Measurements from ENCODE around the gene BLVRB. TPM values are rescaled to one million over a fixed set of nuclear protein-coding genes. Genes with fewer than 3 reads are reported as not detected.

The BLVRB gene
- polyA plus RNA-seq, 2 of the 4 experiments (the other 2 are of a cell fraction) = 202 to 280 TPM

GRCh38 chr19:40444000-40444824 is 21.3 kb downstream of the BLVRB start, which contains the start of gene SERTAD3 (continued):
- TF ChIP-seq, protein P1, sequence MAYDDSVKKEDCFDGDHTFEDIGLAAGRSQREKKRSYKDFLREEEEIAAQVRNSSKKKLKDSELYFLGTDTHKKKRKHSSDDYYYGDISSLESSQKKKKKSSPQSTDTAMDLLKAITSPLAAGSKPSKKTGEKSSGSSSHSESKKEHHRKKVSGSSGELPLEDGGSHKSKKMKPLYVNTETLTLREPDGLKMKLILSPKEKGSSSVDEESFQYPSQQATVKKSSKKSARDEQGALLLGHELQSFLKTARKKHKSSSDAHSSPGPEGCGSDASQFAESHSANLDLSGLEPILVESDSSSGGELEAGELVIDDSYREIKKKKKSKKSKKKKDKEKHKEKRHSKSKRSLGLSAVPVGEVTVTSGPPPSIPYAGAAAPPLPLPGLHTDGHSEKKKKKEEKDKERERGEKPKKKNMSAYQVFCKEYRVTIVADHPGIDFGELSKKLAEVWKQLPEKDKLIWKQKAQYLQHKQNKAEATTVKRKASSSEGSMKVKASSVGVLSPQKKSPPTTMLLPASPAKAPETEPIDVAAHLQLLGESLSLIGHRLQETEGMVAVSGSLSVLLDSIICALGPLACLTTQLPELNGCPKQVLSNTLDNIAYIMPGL (CRISPR knock-in tag; IDR thresholded peaks at IDR 0.05; ENCODE audit: borderline replicate concordance) = no peak
- TF ChIP-seq NPAS2 (CRISPR knock-in tag; IDR thresholded peaks at IDR 0.05; ENCODE audit: borderline replicate concordance) (no peak), USF2 (IDR thresholded peaks at IDR 0.05) (no peak), TFCP2L1 (CRISPR knock-in tag; IDR thresholded peaks at IDR 0.05) (no peak), NFE2L2 (conservative IDR thresholded peaks at IDR 0.05; ENCODE audit: low read length) (no peak), SMC3 (IDR thresholded peaks at IDR 0.05) (no peak), MAFK (IDR thresholded peaks at IDR 0.05; ENCODE audit: partially characterized antibody) (no peak)
- TF ChIP-seq, protein P2, sequence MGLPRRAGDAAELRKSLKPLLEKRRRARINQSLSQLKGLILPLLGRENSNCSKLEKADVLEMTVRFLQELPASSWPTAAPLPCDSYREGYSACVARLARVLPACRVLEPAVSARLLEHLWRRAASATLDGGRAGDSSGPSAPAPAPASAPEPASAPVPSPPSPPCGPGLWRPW (IDR thresholded peaks at IDR 0.05) = no peak

DNA sequence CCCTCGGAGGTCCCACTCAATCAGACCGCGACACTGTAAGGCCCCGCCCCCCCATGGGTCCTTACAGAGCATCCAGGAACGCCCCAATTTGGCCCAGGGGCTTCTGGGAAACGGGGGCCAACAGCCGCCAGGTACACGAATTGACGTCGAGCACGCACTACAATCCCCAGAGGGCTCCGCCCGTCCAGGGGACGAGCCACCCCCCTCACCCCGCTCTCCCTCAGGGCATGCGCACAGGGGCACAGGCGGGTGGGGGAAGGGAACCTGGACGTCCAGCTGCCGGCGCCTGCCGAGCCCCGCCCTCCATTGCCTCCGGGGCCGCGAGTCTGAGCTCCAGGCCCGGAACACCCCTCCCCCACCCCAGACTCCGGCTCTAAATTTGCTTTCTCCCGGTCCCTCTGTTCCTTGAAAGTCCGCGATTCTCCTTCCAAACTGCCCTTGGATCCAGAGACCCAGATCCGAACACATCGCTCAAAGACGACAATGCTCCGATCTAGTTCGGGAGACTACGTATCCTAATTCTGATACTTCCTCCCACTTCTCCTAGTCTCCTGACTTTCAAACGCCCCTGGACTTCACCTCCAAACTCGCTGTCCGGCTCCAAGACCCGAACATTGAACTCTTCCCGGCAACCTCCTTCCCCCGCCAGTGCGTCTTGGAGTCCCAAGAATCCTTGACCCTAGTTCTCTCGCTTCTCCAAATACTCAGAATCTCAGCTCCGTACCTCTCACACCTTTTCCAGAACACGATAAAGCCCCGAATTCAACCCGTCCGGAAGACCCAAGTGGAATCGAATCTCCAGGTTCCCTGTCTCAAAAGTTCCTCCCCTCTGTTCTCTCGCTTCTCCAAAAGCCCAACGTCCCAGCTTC is 22.2 kb downstream of the BLVRB start:
- Histone ChIP-seq H3K4me3 (peak overlapping the region; percentile 80), H3K4me2 (peak overlapping the region; percentile 95), H3K27ac (peak overlapping the region; percentile 88 to 97), H3K4me1 (peaks cover 23% of the 10 kb centered on the region), H3K9me3 (no peaks in the 10 kb centered on the region)
- CTCF ChIA-PET = interaction anchor here (0.6 to 46.6 kb wide), 11 partner anchors 11 to 192 kb away, joined by 3 to 950 read pairs (median 6); partner anchors contain the start of genes BLVRB, PRX, SERTAD1 and SPTBN4
- under 1% methylated on average over 52 of the region's 52 CpGs for WGBS (ENCODE audit: missing lambda C conversion rate)
- DNase-seq (ENCODE audit: low read depth in 1 of 2, low spot score in 1 of 2) (peak; percentile 100), ATAC-seq (peak; percentile 70 to 84), FAIRE-seq (peak; percentile 99)
- POLR2A ChIA-PET = interaction anchor here (0.5 to 8.8 kb wide), 23 partner anchors 8 to 820 kb away, joined by 3 to 208 read pairs (median 6); partner anchors contain the start of genes BLVRB, C19orf47, PLD3 and PSMC4
- TF ChIP-seq NPAS2 (CRISPR knock-in tag; IDR thresholded peaks at IDR 0.05; ENCODE audit: borderline replicate concordance) (no peak), HOXA7 (CRISPR knock-in tag; IDR thresholded peaks at IDR 0.05) (peak; percentile 85), CBX8 (IDR thresholded peaks at IDR 0.05) (no peak), NFE2L2 (conservative IDR thresholded peaks at IDR 0.05; ENCODE audit: low read length) (no peak), HEYL (CRISPR knock-in tag; IDR thresholded peaks at IDR 0.05) (no peak), CHD4 (IDR thresholded peaks at IDR 0.05; ENCODE audit: borderline replicate concordance) (no peak), PBX3 (IDR thresholded peaks at IDR 0.05) (peak; percentile 87), RFX5 (IDR thresholded peaks at IDR 0.05) (no peak; the same call in 1 of the 2 replicates), EHMT2 (IDR thresholded peaks at IDR 0.05; ENCODE audit: low read depth) (no peak), TFCP2L1 (CRISPR knock-in tag; IDR thresholded peaks at IDR 0.05) (peak; percentile 95), KDM5A (IDR thresholded peaks at IDR 0.05) (no peak), RAD21 (conservative IDR thresholded peaks at IDR 0.05 in 1 of 2, IDR thresholded peaks at IDR 0.05 in 1 of 2) (0 out of 5 replicates have a peak, but pooled peaks of 1 of the 2 experiments have one; percentile 46), BHLHE40 (IDR thresholded peaks at IDR 0.05; ENCODE audit: low read depth, low read length) (0 out of 2 replicates have a peak, but pooled peaks have one; percentile 62), ZSCAN20 (CRISPR knock-in tag; IDR thresholded peaks at IDR 0.05) (no peak), SMC3 (IDR thresholded peaks at IDR 0.05) (peak; percentile 52), JUN (IDR thresholded peaks at IDR 0.05) (peak; percentile 84 to 85), ESRRA (IDR thresholded peaks at IDR 0.05; ENCODE audit: borderline replicate concordance, low read length) (no peak; the same call in 1 of the 2 replicates)
- TF ChIP-seq, protein P3, sequence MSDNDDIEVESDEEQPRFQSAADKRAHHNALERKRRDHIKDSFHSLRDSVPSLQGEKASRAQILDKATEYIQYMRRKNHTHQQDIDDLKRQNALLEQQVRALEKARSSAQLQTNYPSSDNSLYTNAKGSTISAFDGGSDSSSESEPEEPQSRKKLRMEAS (IDR thresholded peaks at IDR 0.05) = peak; percentile 92
- TF ChIP-seq, protein P4, sequence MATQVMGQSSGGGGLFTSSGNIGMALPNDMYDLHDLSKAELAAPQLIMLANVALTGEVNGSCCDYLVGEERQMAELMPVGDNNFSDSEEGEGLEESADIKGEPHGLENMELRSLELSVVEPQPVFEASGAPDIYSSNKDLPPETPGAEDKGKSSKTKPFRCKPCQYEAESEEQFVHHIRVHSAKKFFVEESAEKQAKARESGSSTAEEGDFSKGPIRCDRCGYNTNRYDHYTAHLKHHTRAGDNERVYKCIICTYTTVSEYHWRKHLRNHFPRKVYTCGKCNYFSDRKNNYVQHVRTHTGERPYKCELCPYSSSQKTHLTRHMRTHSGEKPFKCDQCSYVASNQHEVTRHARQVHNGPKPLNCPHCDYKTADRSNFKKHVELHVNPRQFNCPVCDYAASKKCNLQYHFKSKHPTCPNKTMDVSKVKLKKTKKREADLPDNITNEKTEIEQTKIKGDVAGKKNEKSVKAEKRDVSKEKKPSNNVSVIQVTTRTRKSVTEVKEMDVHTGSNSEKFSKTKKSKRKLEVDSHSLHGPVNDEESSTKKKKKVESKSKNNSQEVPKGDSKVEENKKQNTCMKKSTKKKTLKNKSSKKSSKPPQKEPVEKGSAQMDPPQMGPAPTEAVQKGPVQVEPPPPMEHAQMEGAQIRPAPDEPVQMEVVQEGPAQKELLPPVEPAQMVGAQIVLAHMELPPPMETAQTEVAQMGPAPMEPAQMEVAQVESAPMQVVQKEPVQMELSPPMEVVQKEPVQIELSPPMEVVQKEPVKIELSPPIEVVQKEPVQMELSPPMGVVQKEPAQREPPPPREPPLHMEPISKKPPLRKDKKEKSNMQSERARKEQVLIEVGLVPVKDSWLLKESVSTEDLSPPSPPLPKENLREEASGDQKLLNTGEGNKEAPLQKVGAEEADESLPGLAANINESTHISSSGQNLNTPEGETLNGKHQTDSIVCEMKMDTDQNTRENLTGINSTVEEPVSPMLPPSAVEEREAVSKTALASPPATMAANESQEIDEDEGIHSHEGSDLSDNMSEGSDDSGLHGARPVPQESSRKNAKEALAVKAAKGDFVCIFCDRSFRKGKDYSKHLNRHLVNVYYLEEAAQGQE (IDR thresholded peaks at IDR 0.05) = no peak; the same call in 1 of the 2 replicates
- TF ChIP-seq, protein P5, sequence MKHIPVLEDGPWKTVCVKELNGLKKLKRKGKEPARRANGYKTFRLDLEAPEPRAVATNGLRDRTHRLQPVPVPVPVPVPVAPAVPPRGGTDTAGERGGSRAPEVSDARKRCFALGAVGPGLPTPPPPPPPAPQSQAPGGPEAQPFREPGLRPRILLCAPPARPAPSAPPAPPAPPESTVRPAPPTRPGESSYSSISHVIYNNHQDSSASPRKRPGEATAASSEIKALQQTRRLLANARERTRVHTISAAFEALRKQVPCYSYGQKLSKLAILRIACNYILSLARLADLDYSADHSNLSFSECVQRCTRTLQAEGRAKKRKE (CRISPR knock-in tag; IDR thresholded peaks at IDR 0.05; ENCODE audit: low read depth) = no peak

All from A549 (cell line).